Esophagus mucosa (tissue), 1 donor: ENCODE results near the gene KCNAB3. TPM values are rescaled to one million over a fixed set of nuclear protein-coding genes. Genes with fewer than 3 reads are reported as not detected.

Source experiments
- ATAC-seq: fragments of 200-7000 bp; cut with Tn5 transposase; one replicate; pipeline ENCODE4 v1.9.1; 2020
- total RNA-seq: library from RNA; stranded (reverse); gene quantifications from one replicate; pipeline ENCODE4 v1.2.4, GENCODE V29; 2023
- donor health status: DM: yes; HTN: yes; CAD: no.

Gene KCNAB3
- total RNA-seq, 1 donor from 2014 or later, result 0.44 TPM

DNA sequence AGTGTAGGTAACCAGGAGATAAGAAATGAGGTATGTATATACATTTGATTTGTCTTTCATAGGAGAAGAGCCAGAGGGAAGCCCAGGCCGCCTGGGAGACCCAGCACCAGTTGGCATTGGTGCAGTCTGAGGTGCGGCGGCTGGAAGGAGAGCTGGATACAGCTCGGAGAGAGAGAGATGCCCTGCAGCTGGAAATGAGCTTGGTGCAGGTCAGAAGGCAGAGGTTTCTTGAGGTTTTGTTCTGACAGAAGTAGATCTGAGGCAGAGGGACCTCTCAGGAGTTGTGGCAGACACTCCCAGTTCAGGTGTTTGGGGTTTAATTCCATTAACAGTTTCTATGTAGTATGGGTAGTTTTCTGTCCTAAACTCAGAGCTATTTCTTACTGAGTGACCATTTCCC, 10.4 kb upstream of the KCNAB3 start:
- no peak for ATAC-seq

DNA sequence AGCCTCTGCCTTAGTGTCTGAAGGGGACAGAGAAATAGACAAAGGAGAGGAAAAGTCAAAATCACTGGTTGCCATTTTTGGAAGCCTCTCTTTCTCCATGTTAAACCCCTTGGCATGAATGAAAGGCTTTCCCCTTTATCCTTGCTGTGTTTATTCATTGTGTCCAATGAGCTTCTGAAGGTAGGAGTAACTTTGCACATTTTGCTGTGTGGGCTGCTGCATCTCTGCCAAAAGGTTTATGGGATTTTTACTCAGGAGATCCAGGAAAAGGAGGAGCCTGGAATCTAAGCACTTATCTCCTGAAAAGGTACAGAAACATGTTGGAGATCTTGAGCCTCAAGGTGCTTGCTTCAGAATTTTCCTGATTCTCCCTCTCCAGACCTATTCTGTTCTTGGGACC, 6.2 kb upstream of the KCNAB3 start:
- ATAC-seq, result no peak

DNA sequence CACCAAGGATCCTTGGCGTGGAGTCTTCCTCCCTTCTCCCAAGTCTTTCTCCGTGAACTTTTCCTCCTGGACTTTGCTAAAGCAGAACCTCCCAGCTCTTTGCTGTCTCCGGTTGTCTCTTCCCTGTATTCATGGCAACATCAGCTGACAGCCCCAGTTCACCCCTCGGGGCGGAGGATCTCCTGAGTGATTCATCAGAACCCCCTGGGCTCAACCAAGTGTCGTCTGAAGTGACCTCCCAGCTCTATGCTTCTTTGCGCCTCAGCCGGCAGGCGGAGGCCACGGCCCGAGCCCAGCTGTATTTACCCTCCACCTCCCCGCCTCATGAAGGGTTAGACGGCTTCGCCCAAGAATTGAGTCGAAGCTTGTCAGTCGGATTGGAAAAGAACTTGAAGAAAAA, 3.3 kb upstream of the KCNAB3 start:
- ATAC-seq, result no peak

DNA sequence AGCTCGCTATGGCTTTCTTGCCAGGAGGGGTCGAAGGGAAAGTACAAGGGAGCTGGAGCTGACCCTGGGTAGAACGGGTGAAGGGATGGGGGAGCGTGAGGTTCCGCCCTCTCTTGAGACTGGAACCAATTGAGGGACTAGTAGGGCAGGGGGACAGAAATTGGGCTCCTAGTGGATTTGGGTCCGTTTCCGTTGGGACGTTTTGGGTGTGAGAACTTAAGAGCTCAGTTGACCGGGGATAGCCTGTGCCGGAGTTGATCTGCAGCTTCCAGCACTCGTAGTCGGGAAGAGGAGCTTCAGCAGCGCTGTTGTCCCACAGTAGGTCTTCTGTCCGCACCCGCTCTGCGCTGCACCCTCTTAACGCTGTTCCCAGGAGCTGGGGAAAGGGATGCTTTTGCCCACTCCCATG, 2.8 kb upstream of the KCNAB3 start:
- peak; percentile 4 for ATAC-seq

DNA sequence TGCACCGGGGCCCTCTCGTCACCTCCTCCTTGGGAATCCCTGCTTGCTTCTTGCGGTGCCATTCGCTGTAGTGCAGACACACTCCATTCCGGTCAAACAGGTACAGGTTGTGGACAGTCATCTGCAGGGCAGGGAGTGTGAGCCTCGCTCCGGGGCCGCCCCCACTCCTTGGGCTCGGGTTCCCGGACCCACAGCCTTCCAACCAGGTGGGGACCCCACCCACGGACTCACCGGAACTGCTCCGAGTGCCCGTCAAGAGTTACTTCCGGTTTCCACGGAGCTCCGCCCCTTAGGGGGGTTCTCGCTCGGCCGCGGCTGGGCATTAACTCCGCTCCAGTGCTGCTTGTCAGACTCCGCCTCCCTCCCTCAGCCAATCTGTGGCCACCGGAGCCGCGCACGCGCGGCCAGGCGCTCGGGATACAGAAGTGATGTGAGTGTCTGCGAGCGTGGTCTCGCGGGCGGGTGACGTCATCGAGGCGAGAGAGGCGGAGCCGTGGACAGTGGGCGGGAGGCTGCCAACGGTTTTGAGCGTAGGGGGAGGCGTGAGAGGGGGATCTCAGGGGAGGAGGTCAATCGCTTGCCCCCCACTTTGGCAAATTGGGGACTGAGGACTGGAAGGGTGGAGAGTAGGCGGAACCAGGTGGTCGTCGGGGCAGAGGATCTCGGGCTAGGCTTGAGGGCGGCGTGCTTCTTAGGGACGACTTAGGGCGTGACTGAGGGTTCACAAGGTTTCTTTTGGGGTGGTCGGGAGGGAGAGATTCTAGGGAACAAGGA, 2.2 kb upstream of the KCNAB3 start, which contains the start of the genes CNTROB and TRAPPC1:
Gene CNTROB, plus strand, starts transcription at position 498 of the 774 bp plus-strand sequence. CDS start 874 bp downstream, outside the sequence.
Gene TRAPPC1, minus strand, starts transcription at position 238 of the 774 bp plus-strand sequence. Its CDS starts 117 bp downstream, at position 121.
- ATAC-seq, result peak; percentile 97

DNA sequence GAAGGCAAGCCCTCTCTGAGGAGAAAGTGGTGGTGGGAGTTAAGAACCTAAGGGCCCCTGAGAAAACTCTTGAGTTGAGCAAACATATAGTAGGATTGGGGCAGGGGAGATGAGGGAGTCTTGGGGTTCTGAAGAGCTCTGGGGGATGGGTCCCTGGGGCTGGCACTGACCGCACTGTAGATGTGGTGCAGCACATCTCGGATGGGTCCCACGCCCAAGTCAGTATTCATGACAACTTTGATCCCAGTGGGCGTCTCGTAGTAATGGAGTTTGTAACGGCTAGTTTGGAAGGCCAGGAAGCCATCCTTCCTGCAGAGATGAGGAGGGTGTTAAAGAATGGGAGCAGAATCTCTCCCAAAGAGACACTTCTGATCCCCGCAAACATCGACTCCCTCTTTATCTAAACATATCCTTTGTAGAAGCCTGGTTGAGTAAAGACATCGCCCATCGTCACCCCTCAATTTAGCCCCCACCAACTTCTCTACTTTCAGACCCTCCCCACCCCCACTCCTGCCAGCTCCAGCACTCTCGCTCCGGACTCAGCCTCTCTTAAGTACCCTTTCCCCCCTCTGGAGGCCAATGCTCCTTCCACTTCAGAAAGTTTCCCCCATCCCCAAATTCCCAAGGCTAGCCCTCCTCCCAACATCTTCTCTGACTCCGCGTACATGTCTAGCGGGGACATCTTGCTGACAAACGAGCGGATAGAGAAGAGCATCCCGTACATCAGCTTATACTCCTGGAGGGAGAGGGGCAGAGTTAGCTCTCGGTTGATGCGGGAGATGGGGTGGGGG, 1.4 kb upstream of the KCNAB3 start:
- no peak for ATAC-seq

DNA sequence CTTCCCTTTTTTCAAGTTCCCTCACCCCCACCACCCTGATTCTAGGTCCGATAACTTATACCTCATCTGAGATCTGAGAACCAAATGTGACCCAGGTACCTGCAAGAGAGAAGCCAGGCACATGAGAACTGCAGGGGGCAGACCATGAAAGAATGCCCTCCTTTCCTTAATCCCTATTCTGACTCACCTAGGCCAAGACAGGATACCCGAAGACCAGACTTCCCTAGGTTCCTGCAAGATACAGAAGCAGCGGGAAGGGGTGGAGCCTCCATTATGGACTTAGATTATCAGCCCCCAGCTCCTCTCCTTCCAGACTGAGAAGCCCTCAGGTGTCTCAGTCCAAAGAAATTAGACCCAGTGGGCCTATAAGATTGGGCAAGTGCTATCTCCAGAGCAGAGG, 2.1 kb downstream of the KCNAB3 start:
- ATAC-seq, result no peak

DNA sequence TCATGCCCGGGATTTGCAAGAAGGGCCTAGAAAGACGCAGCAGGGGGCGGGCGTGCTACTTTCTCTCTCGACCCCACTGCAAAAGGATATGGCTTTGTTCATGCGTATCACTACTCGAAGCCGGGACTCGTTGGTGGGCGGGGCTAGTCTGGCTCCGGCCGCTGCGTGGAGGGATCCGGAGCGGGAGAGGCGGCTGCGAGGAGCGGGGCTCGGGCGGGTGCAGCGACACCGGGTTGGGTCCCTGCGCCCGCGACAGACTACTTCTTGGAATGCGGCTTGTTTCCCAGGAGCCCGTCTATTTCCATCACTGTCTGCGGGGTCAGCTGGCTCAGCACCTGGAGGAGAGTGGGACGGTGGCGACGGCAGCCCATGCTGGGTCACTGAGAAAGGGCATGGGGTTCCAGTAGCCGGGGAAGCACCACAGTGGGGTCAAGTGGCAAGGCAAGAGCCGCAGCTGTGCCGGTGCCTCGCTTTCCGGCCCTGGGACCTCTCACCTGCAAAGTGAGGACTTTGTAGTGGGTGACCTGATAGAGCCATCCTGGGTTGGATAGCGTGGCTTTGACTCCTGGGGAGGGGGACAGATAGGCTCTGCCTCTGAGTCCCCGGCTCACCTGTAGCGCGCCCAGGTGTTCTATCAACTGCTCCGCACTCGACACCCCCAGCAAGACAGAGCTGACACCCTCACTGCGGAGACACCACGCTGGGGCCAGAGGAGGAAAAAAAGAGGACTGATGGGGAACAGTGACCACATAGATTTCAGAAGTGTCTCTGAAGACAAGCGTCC, 6.6 kb downstream of the KCNAB3 start:
- ATAC-seq, result peak; percentile 78

DNA sequence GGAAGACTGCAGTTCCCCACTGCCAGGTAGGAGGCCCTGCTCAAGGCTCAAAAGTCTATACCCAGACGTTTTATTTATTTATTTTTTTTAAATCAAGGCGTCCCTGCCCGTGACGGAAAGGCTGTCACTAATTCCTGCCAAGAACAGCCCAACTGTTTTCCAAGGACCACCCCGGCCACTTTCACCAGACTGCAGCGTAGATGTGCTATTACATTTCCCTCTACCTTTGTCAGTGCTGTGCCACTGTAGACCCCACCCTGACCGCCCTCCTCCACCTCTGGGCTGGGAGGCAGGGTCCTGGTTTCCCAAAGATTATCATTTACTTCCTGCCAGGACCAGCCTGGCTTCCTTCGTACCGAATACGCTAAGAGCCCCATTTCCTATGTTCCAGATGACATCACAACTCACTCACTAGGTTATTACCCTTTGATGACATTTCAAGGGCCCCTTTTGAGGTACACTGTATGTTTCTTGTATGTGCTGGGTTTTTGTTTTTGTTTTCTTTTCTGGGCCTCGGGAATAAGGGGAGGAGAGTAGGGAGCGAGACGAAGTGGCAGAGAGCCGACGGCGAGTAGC, 7.3 kb downstream of the KCNAB3 start:
- ATAC-seq, result no peak

DNA sequence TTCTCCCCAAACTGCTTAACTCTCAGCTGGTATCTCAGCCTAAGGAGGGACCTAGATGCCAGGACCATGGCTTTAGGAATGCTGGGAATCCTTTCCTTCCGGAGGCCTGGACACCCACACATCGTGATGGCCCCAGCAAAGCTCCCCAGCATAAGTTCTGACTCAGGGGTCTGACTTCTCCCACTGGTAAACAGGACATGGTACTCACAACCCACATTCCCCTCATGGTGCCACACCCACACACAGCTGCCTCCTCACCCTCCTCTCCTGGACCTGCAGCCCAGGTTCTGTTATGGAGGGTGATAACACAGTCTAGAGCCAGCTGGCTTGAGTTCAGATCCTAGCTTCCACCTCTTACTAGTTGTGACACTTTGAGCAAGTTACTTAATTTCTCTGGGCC, 12.8 kb downstream of the KCNAB3 start:
- ATAC-seq, result peak; percentile 13

DNA sequence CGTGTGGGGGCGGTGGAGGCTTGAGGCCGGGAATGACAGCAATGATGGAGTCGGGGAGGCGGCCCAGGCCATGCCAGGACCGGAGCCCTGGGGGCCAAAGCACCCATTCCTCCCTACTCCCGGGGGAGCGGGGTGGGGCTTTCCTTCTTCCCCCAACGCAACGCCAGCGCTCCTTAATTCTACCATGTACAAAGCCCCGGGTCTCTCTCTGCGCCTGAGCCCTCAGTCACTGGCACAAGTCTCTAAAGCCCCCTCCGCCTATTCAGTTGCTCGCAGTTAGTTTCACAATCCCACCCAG, 13.3 kb downstream of the KCNAB3 start:
- ATAC-seq, result no peak

DNA sequence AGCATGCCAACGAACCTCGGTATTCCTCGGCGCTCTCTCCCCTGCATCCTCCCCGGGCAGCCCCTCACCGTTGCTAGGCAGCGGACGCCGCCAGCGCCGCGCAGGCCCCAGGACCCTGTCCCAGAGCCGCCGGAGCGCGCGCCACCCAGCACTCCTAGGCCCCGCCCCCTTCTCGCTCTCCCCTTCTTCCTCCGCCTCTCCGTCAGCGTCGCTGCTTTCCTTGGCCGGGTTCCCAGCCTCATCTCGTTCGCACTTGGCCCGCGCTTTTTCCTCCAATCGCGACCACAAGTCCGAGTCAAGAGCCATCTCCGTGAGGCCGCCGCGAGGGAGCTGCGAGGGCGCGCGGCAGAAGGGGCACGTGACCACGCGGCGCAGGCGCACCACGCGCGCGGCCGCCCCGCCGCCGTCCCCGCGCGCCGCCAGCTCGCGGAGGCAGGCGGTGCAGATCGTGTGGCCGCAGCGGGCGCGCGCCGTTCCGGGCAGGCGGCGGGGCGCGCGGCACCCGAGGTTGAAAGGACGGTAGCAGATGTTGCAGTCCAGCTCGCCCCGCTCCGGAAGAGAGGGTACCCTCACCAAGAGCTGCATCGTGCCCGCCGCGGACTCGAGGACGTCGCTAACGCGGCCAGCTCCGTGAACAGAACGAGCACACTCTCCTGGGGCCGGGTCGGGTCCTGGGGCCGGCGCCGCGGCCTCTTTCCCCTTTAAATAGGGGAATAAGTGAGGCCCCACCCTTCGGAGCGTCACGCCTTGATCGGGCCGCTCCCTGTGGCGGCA, 13.9 kb downstream of the KCNAB3 start, which contains the start of gene RNF227:
Gene RNF227, minus strand, starts transcription at position 679 of the 774 bp plus-strand sequence. Its CDS starts 94 bp downstream, at position 585.
- peak; percentile 78 for ATAC-seq

DNA sequence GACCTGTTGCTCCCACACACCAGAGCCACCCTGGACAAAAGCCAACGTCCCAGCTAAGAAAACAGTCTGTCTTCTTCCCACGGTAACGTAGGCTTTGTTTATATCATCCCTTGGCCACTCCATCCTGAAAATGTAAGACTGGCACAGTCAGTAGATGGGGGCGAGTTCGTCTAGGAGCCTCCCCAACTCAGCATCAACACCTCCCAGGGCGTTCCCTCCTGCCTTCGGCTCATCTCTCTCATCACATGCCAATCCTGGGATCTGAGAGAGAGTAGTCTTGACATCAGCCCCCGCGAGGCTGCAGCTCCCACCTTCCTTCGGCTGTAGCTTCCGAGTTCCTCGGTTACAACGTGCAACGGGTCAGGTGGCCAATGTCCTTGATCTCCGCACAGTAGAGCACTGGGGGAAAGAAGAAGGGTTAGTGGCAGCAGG, 14.5 kb downstream of the KCNAB3 start:
- no peak for ATAC-seq

DNA sequence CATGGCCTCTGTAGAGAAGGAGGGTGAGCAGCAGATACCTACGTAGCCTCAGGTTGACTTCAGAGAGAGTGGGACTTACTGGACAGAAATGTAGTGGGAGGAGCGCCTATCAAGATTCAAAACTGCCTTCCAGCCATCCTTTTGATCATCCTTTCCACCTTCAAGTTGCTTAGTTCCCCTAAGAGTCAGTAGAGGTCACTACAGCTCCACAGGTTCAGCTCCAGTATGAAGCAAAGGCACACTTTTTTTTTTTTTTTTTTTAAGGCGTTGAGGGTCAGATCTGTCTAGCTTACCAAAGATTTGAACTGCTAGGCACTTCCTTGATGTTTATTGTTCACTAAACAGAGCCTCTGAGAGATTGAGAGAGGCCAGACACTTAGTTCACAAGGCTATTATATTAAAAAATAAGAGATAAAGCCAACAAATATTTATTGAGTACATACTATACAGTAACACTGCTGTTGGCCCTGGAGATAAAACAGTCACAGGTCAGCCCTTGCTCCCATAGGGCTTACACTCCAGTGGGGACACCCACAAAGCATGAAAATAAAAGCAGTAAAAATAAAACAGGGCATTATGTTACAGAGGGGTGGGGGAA, 16.6 kb downstream of the KCNAB3 start:
- ATAC-seq, result peak; percentile 26

DNA sequence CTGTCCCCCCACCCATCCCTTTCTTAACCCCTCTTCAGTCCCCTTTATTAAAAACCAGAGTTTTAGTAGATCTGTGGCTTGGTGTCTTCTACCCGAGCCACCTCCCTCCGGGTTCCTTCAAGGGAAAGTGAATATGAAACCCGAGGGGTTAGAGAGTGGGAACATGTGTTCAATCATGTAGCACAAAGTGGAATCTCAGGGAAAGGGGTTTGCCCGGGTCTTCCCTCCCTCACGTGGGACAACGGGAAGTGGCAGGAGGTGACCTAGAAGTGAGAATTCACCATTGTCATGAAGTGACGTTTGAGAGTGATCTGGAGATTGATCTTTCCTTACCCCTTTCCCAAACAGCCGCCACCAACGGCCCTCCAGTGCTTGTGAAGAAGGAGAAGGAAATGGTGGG, 18.5 kb downstream of the KCNAB3 start:
- ATAC-seq, result no peak

DNA sequence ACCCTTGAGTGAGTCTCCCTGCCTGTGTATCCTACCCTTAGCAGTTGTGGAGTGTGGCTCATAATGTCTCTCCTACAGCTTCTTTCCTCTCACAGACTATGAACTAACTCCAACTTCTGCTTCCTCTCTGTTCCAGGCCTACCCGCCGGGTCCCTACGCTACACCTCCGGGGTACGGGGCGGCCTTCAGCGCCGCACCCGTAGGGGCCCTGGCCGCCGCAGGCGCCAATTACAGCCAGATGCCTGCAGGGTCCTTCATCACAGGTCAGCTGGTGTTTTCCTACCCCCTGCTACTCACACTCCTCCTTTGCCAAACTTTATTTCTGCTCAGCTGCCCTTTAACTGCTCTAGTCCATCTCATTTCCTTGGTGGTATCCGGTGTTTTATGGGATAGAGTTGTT, 18.9 kb downstream of the KCNAB3 start:
- no peak for ATAC-seq

DNA sequence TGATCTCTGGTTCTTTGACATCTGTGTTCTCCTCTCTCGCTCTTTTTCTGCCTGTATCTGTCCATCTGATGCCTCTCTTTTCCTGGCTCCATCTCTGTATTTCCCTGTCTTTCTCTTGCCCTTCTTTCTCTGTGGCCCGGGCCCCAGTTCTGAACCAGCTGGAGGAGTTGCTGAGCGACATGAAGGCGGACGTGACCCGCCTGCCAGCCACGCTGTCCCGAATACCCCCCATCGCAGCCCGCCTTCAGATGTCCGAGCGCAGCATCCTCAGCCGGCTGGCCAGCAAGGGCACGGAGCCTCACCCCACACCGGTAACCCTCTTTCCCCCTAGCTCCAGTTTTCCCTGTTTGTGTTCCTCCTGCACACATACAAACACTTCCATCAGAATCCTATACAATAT, 19.4 kb downstream of the KCNAB3 start:
- no peak for ATAC-seq

DNA sequence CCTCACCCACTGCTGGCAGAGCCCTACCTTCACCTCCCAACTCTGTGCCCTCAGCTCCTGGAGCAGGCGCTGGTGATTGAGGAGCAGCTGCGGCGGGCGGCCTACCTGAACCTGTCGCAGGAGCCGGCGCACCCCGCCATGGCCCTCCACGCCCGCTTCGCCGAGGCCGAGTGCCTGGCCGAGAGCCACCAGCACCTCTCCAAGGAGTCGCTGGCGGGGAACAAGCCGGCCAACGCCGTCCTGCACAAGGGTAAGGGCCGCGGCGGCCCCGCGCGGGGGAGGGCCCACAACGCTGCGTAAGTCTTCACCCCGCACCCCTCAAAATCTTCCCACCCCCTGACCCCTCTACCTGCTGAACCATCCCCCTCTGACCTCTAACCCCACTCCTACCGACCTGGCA, 20.6 kb downstream of the KCNAB3 start:
- no peak for ATAC-seq

DNA sequence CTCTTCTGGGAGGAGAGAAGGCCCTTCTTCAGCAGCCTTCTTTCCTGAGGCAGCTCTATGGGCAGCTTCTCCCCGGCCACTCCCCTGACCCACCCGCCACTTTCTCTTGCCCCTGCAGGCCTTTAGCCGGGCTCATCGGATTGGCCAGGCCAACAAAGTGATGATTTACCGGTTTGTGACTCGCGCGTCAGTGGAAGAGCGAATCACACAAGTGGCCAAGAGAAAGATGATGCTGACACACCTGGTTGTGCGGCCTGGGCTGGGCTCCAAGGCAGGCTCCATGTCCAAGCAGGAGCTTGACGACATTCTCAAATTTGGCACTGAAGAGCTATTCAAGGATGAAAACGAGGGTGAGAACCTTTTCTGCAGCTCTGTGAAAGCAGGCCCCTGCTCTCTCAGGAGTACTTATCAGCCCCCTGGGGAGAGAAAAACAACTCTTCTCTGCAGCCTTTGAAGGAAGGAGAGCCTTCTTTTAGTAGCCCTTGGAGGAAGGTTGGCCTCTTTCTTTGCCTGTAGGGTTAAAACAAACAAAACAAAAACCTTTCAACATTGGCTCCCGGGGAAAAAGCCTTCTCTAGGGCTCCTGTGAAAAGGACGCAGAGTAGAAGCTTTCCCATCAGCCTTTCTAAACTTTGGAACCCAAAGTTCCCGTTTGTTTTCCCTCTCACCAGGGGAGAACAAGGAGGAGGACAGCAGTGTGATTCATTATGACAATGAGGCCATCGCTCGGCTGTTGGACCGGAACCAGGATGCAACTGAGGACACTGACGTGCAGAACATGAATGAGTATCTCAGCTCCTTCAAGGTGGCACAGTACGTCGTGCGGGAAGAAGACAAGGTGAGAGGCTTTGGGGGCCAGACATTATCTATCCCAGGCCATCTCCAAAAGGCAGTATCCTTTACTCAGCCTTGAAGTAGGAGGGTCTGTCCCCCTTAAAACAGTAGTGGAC, 26.2 kb downstream of the KCNAB3 start:
- peak; percentile 49 for ATAC-seq

DNA sequence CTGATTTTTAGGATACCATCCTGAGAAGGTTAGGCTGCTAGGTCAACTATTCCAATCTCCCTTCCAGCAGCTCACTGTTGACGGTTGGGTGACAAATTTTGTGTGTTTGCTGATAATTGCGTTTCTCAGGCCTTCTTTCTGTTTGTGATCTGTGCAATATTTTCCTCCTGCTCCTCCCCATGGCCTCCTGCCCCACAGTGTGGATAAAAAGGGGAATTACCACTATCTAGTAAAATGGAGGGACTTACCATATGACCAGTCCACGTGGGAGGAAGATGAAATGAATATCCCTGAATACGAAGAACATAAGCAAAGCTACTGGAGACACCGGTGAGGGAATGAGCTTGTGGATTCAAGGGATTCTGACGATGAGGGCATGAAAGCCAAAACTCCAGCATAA, 31.9 kb downstream of the KCNAB3 start:
- ATAC-seq, result peak; percentile 56
